ENCODE data around the gene ATP5IF1. TPM values are rescaled to one million over a fixed set of nuclear protein-coding genes. Genes with fewer than 3 reads are reported as not detected.
A peak's percentile ranks its signal among the peaks of the same experiment; 100 is the strongest.

Gene ATP5IF1
- total and polyA plus RNA-seq, 2 of the 13 experiments (the other 11 are each of a cell fraction or from before 2014, with no cell fraction given): 97.7 to 131 TPM

DNA sequence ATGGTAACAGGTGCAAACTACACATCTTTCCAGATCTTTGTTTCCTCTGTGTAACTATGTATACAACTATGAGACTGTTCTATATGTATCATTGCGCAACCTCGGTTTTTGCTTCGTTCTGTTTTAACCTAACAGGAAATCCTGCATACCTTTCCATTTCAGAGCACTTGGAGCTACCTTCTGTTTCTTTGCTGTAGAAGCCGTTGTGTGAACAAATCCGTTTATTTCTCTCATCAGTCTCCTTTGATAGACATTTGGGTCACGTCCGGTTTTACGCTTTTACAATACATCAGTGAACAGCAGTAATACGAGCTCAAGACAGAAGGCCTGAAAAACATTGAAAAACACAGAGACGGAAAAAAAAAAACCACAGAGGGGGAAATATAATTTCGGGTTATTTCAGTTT lies 10.5 kb downstream of the ATP5IF1 start (continued):
- no peak for TF ChIP-seq ZNF12 (CRISPR knock-in tag; IDR thresholded peaks at IDR 0.05)
- TF ChIP-seq, protein P1, sequence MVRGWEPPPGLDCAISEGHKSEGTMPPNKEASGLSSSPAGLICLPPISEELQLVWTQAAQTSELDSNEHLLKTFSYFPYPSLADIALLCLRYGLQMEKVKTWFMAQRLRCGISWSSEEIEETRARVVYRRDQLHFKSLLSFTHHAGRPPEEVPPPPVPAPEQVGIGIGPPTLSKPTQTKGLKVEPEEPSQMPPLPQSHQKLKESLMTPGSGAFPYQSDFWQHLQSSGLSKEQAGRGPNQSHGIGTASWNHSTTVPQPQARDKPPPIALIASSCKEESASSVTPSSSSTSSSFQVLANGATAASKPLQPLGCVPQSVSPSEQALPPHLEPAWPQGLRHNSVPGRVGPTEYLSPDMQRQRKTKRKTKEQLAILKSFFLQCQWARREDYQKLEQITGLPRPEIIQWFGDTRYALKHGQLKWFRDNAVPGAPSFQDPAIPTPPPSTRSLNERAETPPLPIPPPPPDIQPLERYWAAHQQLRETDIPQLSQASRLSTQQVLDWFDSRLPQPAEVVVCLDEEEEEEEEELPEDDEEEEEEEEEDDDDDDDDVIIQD (CRISPR knock-in tag; IDR thresholded peaks at IDR 0.05; ENCODE audit: low read depth): peak; percentile 80
- TF ChIP-seq CHD4 (IDR thresholded peaks at IDR 0.05; ENCODE audit: borderline replicate concordance, low read length): peak; percentile 64; the same call in 1 of the 2 replicates
- TF ChIP-seq, protein P2, sequence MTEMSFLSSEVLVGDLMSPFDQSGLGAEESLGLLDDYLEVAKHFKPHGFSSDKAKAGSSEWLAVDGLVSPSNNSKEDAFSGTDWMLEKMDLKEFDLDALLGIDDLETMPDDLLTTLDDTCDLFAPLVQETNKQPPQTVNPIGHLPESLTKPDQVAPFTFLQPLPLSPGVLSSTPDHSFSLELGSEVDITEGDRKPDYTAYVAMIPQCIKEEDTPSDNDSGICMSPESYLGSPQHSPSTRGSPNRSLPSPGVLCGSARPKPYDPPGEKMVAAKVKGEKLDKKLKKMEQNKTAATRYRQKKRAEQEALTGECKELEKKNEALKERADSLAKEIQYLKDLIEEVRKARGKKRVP (CRISPR knock-in tag; IDR thresholded peaks at IDR 0.05): peak in 1 of 2 experiments; percentile 36; a peak in 2 of 4 replicates
- peak; percentile 60 for TF ChIP-seq RBFOX2 (IDR thresholded peaks at IDR 0.05; ENCODE audit: low read depth, low read length)
- TF ChIP-seq SAP130 (CRISPR knock-in tag; IDR thresholded peaks at IDR 0.05; ENCODE audit: low read depth): peak; percentile 88
- TF ChIP-seq, protein P3, sequence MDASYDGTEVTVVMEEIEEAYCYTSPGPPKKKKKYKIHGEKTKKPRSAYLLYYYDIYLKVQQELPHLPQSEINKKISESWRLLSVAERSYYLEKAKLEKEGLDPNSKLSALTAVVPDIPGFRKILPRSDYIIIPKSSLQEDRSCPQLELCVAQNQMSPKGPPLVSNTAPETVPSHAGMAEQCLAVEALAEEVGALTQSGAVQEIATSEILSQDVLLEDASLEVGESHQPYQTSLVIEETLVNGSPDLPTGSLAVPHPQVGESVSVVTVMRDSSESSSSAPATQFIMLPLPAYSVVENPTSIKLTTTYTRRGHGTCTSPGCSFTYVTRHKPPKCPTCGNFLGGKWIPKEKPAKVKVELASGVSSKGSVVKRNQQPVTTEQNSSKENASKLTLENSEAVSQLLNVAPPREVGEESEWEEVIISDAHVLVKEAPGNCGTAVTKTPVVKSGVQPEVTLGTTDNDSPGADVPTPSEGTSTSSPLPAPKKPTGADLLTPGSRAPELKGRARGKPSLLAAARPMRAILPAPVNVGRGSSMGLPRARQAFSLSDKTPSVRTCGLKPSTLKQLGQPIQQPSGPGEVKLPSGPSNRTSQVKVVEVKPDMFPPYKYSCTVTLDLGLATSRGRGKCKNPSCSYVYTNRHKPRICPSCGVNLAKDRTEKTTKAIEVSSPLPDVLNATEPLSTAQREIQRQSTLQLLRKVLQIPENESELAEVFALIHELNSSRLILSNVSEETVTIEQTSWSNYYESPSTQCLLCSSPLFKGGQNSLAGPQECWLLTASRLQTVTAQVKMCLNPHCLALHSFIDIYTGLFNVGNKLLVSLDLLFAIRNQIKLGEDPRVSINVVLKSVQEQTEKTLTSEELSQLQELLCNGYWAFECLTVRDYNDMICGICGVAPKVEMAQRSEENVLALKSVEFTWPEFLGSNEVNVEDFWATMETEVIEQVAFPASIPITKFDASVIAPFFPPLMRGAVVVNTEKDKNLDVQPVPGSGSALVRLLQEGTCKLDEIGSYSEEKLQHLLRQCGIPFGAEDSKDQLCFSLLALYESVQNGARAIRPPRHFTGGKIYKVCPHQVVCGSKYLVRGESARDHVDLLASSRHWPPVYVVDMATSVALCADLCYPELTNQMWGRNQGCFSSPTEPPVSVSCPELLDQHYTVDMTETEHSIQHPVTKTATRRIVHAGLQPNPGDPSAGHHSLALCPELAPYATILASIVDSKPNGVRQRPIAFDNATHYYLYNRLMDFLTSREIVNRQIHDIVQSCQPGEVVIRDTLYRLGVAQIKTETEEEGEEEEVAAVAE (CRISPR knock-in tag; IDR thresholded peaks at IDR 0.05; ENCODE audit: borderline replicate concordance): no peak
- TF ChIP-seq, protein P4, sequence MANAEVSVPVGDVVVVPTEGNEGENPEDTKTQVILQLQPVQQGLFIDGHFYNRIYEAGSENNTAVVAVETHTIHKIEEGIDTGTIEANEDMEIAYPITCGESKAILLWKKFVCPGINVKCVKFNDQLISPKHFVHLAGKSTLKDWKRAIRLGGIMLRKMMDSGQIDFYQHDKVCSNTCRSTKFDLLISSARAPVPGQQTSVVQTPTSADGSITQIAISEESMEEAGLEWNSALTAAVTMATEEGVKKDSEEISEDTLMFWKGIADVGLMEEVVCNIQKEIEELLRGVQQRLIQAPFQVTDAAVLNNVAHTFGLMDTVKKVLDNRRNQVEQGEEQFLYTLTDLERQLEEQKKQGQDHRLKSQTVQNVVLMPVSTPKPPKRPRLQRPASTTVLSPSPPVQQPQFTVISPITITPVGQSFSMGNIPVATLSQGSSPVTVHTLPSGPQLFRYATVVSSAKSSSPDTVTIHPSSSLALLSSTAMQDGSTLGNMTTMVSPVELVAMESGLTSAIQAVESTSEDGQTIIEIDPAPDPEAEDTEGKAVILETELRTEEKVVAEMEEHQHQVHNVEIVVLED (CRISPR knock-in tag; IDR thresholded peaks at IDR 0.05; ENCODE audit: borderline replicate concordance): no peak
- TF ChIP-seq, protein P5, sequence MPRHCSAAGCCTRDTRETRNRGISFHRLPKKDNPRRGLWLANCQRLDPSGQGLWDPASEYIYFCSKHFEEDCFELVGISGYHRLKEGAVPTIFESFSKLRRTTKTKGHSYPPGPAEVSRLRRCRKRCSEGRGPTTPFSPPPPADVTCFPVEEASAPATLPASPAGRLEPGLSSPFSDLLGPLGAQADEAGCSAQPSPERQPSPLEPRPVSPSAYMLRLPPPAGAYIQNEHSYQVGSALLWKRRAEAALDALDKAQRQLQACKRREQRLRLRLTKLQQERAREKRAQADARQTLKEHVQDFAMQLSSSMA (CRISPR knock-in tag; IDR thresholded peaks at IDR 0.05): no peak
- TF ChIP-seq ZNF614 (CRISPR knock-in tag; IDR thresholded peaks at IDR 0.05; ENCODE audit: borderline replicate concordance): peak; percentile 43; the same call in 1 of the 2 replicates
- TF ChIP-seq ZNF878 (CRISPR knock-in tag; IDR thresholded peaks at IDR 0.05): no peak
- TF ChIP-seq NFRKB (IDR thresholded peaks at IDR 0.05): no peak
- TF ChIP-seq SMC3 (IDR thresholded peaks at IDR 0.05; ENCODE audit: low read length): peak; percentile 48; the same call in 1 of the 2 replicates
- TF ChIP-seq, protein P6, sequence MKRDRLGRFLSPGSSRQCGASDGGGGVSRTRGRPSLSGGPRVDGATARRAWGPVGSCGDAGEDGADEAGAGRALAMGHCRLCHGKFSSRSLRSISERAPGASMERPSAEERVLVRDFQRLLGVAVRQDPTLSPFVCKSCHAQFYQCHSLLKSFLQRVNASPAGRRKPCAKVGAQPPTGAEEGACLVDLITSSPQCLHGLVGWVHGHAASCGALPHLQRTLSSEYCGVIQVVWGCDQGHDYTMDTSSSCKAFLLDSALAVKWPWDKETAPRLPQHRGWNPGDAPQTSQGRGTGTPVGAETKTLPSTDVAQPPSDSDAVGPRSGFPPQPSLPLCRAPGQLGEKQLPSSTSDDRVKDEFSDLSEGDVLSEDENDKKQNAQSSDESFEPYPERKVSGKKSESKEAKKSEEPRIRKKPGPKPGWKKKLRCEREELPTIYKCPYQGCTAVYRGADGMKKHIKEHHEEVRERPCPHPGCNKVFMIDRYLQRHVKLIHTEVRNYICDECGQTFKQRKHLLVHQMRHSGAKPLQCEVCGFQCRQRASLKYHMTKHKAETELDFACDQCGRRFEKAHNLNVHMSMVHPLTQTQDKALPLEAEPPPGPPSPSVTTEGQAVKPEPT (CRISPR knock-in tag; IDR thresholded peaks at IDR 0.05; ENCODE audit: low read depth): no peak
- TF ChIP-seq, protein P7, sequence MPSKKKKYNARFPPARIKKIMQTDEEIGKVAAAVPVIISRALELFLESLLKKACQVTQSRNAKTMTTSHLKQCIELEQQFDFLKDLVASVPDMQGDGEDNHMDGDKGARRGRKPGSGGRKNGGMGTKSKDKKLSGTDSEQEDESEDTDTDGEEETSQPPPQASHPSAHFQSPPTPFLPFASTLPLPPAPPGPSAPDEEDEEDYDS (CRISPR knock-in tag; IDR thresholded peaks at IDR 0.05): no peak
- TF ChIP-seq ZNF124 (CRISPR knock-in tag; IDR thresholded peaks at IDR 0.05): 0 out of 2 replicates have a peak, but pooled peaks have one; percentile 48
- TF ChIP-seq SRF (IDR thresholded peaks at IDR 0.05; ENCODE audit: low read depth, low read length): no peak

Measured in HepG2 (cell line).